Measurements from ENCODE around the gene ST14. TPM values are rescaled to one million over a fixed set of nuclear protein-coding genes. Genes with fewer than 3 reads are reported as not detected.

ST14 gene
- total RNA-seq, 1 experiment from 2014 or later: 141 TPM

GRCh38 chr11:130206141-130206540 lies 46.6 kb downstream of the ST14 start:
- no peak for DNase-seq
- H4K20me1 ChIP-seq (ENCODE audit: insufficient read depth): no peaks in the 10 kb centered on the region; the same call in 1 of the 2 replicates
- BruUV-seq (replicated peaks): no TSS peak
- H3K9me2 ChIP-seq (ENCODE audit: insufficient read depth): no peaks in the 10 kb centered on the region
- intact Hi-C loops (cut with micrococcal nuclease; ENCODE audit: unreplicated experiment): no loop called here
- H3K27me3 ChIP-seq (ENCODE audit: insufficient read depth, low read depth): no peaks in the 10 kb centered on the region
- H3F3A ChIP-seq (ENCODE audit: insufficient read depth, low read depth): no peaks in the 10 kb centered on the region; the same call in 1 of the 2 replicates
- TF ChIP-seq EZH2 (IDR thresholded peaks at IDR 0.05; ENCODE audit: low read depth): no peak
- TF ChIP-seq CTCF (conservative IDR thresholded peaks at IDR 0.05): no peak
- no peak overlapping the region for H3K27ac ChIP-seq
- POLR2A ChIA-PET (ENCODE audit: unreplicated experiment): no interaction called here
- no peaks in the 10 kb centered on the region; the same call in 1 of the 2 replicates for H3K36me3 ChIP-seq (ENCODE audit: low read depth)
- H3K79me2 ChIP-seq (ENCODE audit: low read depth): no peaks in the 10 kb centered on the region
- H3K9me3 ChIP-seq (ENCODE audit: insufficient read depth, low read depth): no peaks in the 10 kb centered on the region
- H3K4me1 ChIP-seq (replicated peaks; ENCODE audit: insufficient read depth): no peaks in the 10 kb centered on the region
- no peak overlapping the region for H3K4me3 ChIP-seq
- H2AFZ ChIP-seq: no peak overlapping the region
- H3K4me2 ChIP-seq: no peak overlapping the region
- CTCF ChIA-PET: interaction anchor here (0.6 kb wide), 1 partner anchor 255 kb away, joined by 11 read pairs; no protein-coding TSS in a partner anchor

GRCh38 chr11:130208241-130209127 lies 48.9 kb downstream of the ST14 start:
- no TSS peak for BruUV-seq (replicated peaks)
- no peak overlapping the region for H3K27ac ChIP-seq
- H3K9me3 ChIP-seq (ENCODE audit: insufficient read depth, low read depth): no peaks in the 10 kb centered on the region
- no peaks in the 10 kb centered on the region; the same call in 1 of the 2 replicates for H3K36me3 ChIP-seq (ENCODE audit: low read depth)
- no peak for TF ChIP-seq CTCF (conservative IDR thresholded peaks at IDR 0.05)
- no peak for TF ChIP-seq EZH2 (IDR thresholded peaks at IDR 0.05; ENCODE audit: low read depth)
- no peaks in the 10 kb centered on the region for H3K79me2 ChIP-seq (ENCODE audit: low read depth)
- CTCF ChIA-PET: no interaction called here
- POLR2A ChIA-PET (ENCODE audit: unreplicated experiment): no interaction called here
- intact Hi-C loops (cut with micrococcal nuclease; ENCODE audit: unreplicated experiment): no loop called here
- H3F3A ChIP-seq (ENCODE audit: insufficient read depth, low read depth): peaks cover 7% of the 10 kb centered on the region; the same call in 1 of the 2 replicates
- H3K4me3 ChIP-seq: no peak overlapping the region
- no peaks in the 10 kb centered on the region for H3K9me2 ChIP-seq (ENCODE audit: insufficient read depth)
- no peak overlapping the region for H3K4me2 ChIP-seq
- no peaks in the 10 kb centered on the region for H3K4me1 ChIP-seq (replicated peaks; ENCODE audit: insufficient read depth)
- H2AFZ ChIP-seq: no peak overlapping the region
- no peaks in the 10 kb centered on the region for H3K27me3 ChIP-seq (ENCODE audit: insufficient read depth, low read depth)
- no peak for DNase-seq
- H4K20me1 ChIP-seq (ENCODE audit: insufficient read depth): no peaks in the 10 kb centered on the region; the same call in none of the 2 replicates

DNA sequence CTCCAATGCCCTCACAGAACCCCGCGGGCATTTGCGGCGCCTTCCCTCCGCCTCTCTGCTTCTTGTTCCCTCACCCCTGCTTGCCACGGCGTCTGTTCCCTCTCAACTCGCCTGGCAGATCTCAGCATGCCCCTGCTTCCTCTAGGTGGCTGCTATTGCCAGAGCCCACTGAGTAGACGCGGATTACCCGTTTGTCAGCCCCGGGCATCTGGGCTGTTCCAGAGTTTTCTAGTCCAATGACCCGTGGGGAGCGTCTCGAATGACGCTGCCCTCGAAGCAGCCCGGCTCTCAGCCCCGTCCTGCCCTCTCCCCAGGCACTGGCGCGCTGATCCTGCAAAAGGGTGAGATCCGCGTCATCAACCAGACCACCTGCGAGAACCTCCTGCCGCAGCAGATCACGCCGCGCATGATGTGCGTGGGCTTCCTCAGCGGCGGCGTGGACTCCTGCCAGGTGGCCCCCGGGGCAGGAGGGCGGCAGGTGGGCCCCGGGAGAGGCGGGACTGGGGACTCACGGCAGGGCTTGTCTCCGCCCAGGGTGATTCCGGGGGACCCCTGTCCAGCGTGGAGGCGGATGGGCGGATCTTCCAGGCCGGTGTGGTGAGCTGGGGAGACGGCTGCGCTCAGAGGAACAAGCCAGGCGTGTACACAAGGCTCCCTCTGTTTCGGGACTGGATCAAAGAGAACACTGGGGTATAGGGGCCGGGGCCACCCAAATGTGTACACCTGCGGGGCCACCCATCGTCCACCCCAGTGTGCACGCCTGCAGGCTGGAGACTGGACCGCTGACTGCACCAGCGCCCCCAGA lies 49.7 kb downstream of the ST14 start:
- intact Hi-C loops (cut with micrococcal nuclease; ENCODE audit: unreplicated experiment): no loop called here
- Histone ChIP-seq H3K9me3 (ENCODE audit: insufficient read depth, low read depth) (no peaks in the 10 kb centered on the region), H3K27me3 (ENCODE audit: insufficient read depth, low read depth) (no peaks in the 10 kb centered on the region), H3K4me2 (no peak overlapping the region), H3K9me2 (ENCODE audit: insufficient read depth) (no peaks in the 10 kb centered on the region), H3K27ac (no peak overlapping the region), H3K36me3 (ENCODE audit: low read depth) (no peaks in the 10 kb centered on the region; the same call in 1 of the 2 replicates), H3K79me2 (ENCODE audit: low read depth) (no peaks in the 10 kb centered on the region), H3F3A (ENCODE audit: insufficient read depth, low read depth) (peaks cover 7% of the 10 kb centered on the region; the same call in 1 of the 2 replicates), H3K4me1 (replicated peaks; ENCODE audit: insufficient read depth) (no peaks in the 10 kb centered on the region), H4K20me1 (ENCODE audit: insufficient read depth) (no peaks in the 10 kb centered on the region; the same call in none of the 2 replicates), H3K4me3 (no peak overlapping the region), H2AFZ (no peak overlapping the region)
- DNase-seq: no peak
- no peak for TF ChIP-seq CTCF (conservative IDR thresholded peaks at IDR 0.05)
- no peak for TF ChIP-seq EZH2 (IDR thresholded peaks at IDR 0.05; ENCODE audit: low read depth)
- ChIA-PET POLR2A (ENCODE audit: unreplicated experiment) (no interaction called here), CTCF (no interaction called here)
- BruUV-seq (replicated peaks): no TSS peak
